GM12864 (cell line): ENCODE results near the gene GPR45.

Experiments
- DNase-seq: peaks from one replicate; pipeline ENCODE4 v3.0.0-alpha.2; 2011; ENCODE audit warnings: low read depth
- H3K4me3 ChIP-seq: 2 replicates; pipeline ENCODE4 v1.5.1; 2011; ENCODE audit warnings: mild to moderate bottlenecking, low read depth, low read length, control low read depth
- CTCF ChIP-seq: IDR thresholded peaks from 2 replicates; pipeline ENCODE4 v1.5.1; 2011; ENCODE audit warnings: low read depth, mild to moderate bottlenecking, moderate library complexity, low read length, control low read depth, inconsistent platforms; ENCODE audit errors: missing control alignments

GPR45 gene

GRCh38 chr2:105252271-105252670 lies 10.7 kb downstream of the GPR45 start:
- TF ChIP-seq CTCF: no peak
- DNase-seq: no peak
- H3K4me3 ChIP-seq: no peak overlapping the region

- H3K4me3 ChIP-seq: no peak overlapping the region
- no peak for TF ChIP-seq CTCF
- no peak for DNase-seq
Measured at GRCh38 chr2:105254531-105255210, 13.1 kb downstream of the GPR45 start.

- no peak overlapping the region for H3K4me3 ChIP-seq
- DNase-seq: no peak
- TF ChIP-seq CTCF: no peak
Measured at GRCh38 chr2:105255979-105256378, 14.4 kb downstream of the GPR45 start.

GRCh38 chr2:105256431-105257047 lies 15.0 kb downstream of the GPR45 start:
- no peak for TF ChIP-seq CTCF
- no peak overlapping the region for H3K4me3 ChIP-seq
- no peak for DNase-seq

GRCh38 chr2:105257981-105258380 lies 16.4 kb downstream of the GPR45 start:
- H3K4me3 ChIP-seq: no peak overlapping the region
- no peak for TF ChIP-seq CTCF
- DNase-seq: no peak

- H3K4me3 ChIP-seq: no peak overlapping the region
- no peak for DNase-seq
- no peak for TF ChIP-seq CTCF
Measured at GRCh38 chr2:105258835-105259350, 17.4 kb downstream of the GPR45 start.
